KMS-11 (cell line): ENCODE results near the gene METTL8.

ENCODE experiments used
- H2AFZ ChIP-seq: fragments of 200-600 bp; sonication (generic); 2 replicates; pipeline ENCODE4 v1.6.1; 2016; ENCODE audit warnings: antibody characterized with exemption, mixed run types, low read depth
- H3K27ac ChIP-seq: fragments of 200-600 bp; sonication (generic); 2 replicates; pipeline ENCODE4 v1.6.1; 2016; ENCODE audit warnings: mild to moderate bottlenecking, mixed run types
- H3K27me3 ChIP-seq: fragments of 200-600 bp; sonication (generic); 2 replicates; pipeline ENCODE4 v1.6.1; 2017; ENCODE audit warnings: mild to moderate bottlenecking, low read depth, mixed run types, moderate library complexity; ENCODE audit not compliant: insufficient read depth
- H3K36me3 ChIP-seq: fragments of 200-600 bp; sonication (generic); 2 replicates; pipeline ENCODE4 v1.6.1; 2017; ENCODE audit warnings: mild to moderate bottlenecking, mixed run types; ENCODE audit not compliant: insufficient read depth
- H3K4me1 ChIP-seq: fragments of 200-600 bp; sonication (generic); 2 replicates; pipeline ENCODE4 v1.6.1; 2016; ENCODE audit warnings: mild to moderate bottlenecking, low read depth, mixed run types; ENCODE audit not compliant: poor library complexity, severe bottlenecking
- H3K4me2 ChIP-seq: fragments of 200-600 bp; sonication (generic); 2 replicates; pipeline ENCODE4 v1.7.0; 2016; ENCODE audit warnings: mild to moderate bottlenecking, mixed run types
- H3K4me3 ChIP-seq: fragments of 200-600 bp; sonication (generic); IDR thresholded peaks from 2 replicates; pipeline ENCODE4 v1.6.1; 2017; ENCODE audit warnings: low read depth, low read length, mixed read lengths; ENCODE audit not compliant: insufficient read depth
- H3K79me2 ChIP-seq: fragments of 200-600 bp; sonication (generic); 2 replicates; pipeline ENCODE4 v1.6.1; 2016; ENCODE audit warnings: low read depth, mixed run types; ENCODE audit not compliant: insufficient read depth
- H3K9ac ChIP-seq: fragments of 200-600 bp; sonication (generic); 2 replicates; pipeline ENCODE4 v1.6.1; 2016; ENCODE audit warnings: mild to moderate bottlenecking, mixed run types
- H4K20me1 ChIP-seq: fragments of 200-600 bp; sonication (generic); 2 replicates; pipeline ENCODE4 v1.6.1; 2016; ENCODE audit warnings: mild to moderate bottlenecking, mixed run types; ENCODE audit not compliant: insufficient read depth
- CTCF ChIP-seq: fragments of 200-600 bp; sonication (generic); conservative IDR thresholded peaks from 2 replicates; pipeline ENCODE4 v1.6.1; 2017; ENCODE audit warnings: low read depth, mild to moderate bottlenecking, antibody characterized with exemption, low read length, moderate library complexity, mixed read lengths

METTL8 gene

GRCh38 chr2:171405546-171405945 is 28.2 kb downstream of the METTL8 start:
- no peak overlapping the region for H3K27ac ChIP-seq
- H3K9ac ChIP-seq = no peak overlapping the region
- no peaks in the 10 kb centered on the region for H3K27me3 ChIP-seq
- TF ChIP-seq CTCF = no peak
- no peaks in the 10 kb centered on the region for H3K36me3 ChIP-seq
- H3K4me1 ChIP-seq = peaks cover 33% of the 10 kb centered on the region
- no peak overlapping the region for H3K4me3 ChIP-seq
- H4K20me1 ChIP-seq = no peaks in the 10 kb centered on the region
- no peak overlapping the region for H2AFZ ChIP-seq
- H3K4me2 ChIP-seq = peak overlapping the region; percentile 18
- no peaks in the 10 kb centered on the region; the same call in 1 of the 2 replicates for H3K79me2 ChIP-seq

DNA sequence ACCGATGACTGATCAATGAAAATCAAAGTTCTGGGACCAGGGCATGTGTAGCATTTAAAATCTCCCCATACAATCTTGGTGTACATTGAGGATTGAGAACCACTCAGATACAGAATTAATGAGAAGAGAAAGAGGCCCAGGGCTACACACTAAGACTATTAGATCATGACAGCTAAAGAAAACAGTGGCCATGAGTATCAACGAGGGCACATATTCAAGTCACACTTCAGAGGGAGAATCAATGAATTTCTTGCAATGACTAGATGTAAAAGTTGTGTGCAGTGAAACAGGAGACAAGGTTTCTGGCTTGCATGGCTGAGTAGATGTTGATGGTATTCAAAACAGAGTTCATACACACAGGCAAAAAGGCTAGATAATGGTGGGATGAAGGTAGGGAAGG is 29.1 kb downstream of the METTL8 start:
- Histone ChIP-seq H3K36me3 (no peaks in the 10 kb centered on the region), H2AFZ (no peak overlapping the region), H3K79me2 (no peaks in the 10 kb centered on the region; the same call in 1 of the 2 replicates), H4K20me1 (no peaks in the 10 kb centered on the region), H3K27ac (no peak overlapping the region), H3K27me3 (no peaks in the 10 kb centered on the region), H3K4me1 (peaks cover 33% of the 10 kb centered on the region), H3K4me2 (no peak overlapping the region; the same call in 1 of the 2 replicates), H3K9ac (no peak overlapping the region), H3K4me3 (no peak overlapping the region)
- TF ChIP-seq CTCF = no peak

DNA sequence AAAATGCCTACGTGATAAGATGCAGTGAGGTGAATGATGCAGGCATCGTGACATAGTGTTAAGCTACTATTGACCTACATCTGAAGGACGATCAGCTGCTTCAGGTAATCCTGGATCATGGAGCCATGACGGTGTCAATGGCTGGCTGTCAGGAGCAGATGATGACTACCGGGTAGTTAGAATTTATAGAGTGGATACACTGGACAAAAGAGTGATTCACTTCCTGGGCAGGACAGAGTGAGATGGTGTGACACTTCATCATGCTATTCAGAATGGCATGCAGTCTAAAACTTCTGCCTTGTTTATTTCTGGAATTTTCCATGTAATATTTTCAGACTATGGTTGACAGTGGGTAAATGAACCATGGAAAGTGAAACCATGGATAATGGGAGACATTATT is 29.5 kb downstream of the METTL8 start:
- Histone ChIP-seq H3K9ac (no peak overlapping the region), H3K79me2 (no peaks in the 10 kb centered on the region; the same call in 1 of the 2 replicates), H3K36me3 (no peaks in the 10 kb centered on the region), H3K27ac (no peak overlapping the region), H3K4me1 (peaks cover 33% of the 10 kb centered on the region), H4K20me1 (no peaks in the 10 kb centered on the region), H3K27me3 (no peaks in the 10 kb centered on the region), H2AFZ (no peak overlapping the region), H3K4me3 (no peak overlapping the region), H3K4me2 (no peak overlapping the region)
- TF ChIP-seq CTCF = no peak

DNA sequence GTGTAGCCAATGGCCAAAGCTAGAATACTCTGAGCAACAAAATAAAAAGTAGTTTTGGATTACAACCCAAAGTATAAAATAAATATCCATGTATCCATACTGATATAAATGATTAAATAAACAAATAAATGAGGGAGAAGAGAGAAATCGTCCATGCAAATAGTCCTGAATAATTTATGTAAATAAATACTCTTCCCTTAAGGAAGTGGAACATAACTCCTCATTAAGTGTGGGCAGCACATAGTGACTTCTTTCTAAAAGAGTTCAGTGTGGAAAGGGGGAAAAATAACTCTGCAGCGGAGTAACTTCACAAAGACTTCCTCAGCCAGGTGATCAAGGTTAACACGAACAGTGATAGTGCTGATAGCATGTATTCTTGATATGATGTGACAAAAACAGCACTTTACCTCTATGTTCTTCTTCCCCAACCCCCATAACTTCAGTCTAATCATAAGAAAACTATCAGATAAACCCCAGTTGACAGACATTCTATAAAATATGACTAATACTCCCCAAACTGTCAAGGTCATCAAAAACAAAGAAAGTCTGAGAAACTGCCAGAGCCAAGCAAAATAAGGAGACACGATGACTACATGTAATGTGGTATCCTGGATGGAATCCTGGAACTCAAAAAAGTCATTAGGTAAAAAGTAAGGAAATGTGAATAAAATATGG is 30.7 kb downstream of the METTL8 start:
- H3K27ac ChIP-seq = no peak overlapping the region
- H3K4me1 ChIP-seq = peaks cover 31% of the 10 kb centered on the region
- H3K27me3 ChIP-seq = no peaks in the 10 kb centered on the region
- no peak for TF ChIP-seq CTCF
- no peak overlapping the region for H3K9ac ChIP-seq
- no peak overlapping the region for H3K4me2 ChIP-seq
- no peaks in the 10 kb centered on the region for H4K20me1 ChIP-seq
- no peak overlapping the region for H2AFZ ChIP-seq
- no peak overlapping the region for H3K4me3 ChIP-seq
- H3K36me3 ChIP-seq = no peaks in the 10 kb centered on the region
- H3K79me2 ChIP-seq = no peaks in the 10 kb centered on the region; the same call in 1 of the 2 replicates
